HepG2 (cell line): ENCODE results near the gene PAPPA. TPM values are rescaled to one million over a fixed set of nuclear protein-coding genes. Genes with fewer than 3 reads are reported as not detected.

Source experiments
- ATAC-seq: fragments of 200-7000 bp; cut with Tn5 transposase; 3 replicates; pipeline ENCODE4 v1.9.1; 2020; ENCODE audit warnings: mild to moderate bottlenecking, moderate library complexity
- BruUV-seq: library from RNA; stranded (reverse); fragments of 400-500 nt; replicated peaks from 2 replicates; lab custom pipeline; 2021; lab: Mats Ljungman, UMichigan
- CTCF ChIA-PET: fragments of 300-600 bp; formaldehyde crosslinking; extraction: SDS; loops from one replicate; lab custom pipeline; 2021; ENCODE audit warnings: low total read pairs, inconsistent platforms, low intra/inter-chr PET ratio; lab: Yijun Ruan, JAX
- POLR2A ChIA-PET: fragments of 350-600 bp; sonication (Branson Sonifier 250); formaldehyde crosslinking; loops from one replicate; lab custom pipeline; 2020; ENCODE audit warnings: antibody characterized with exemption, inconsistent platforms; lab: Yijun Ruan, JAX
- DNase-seq: peaks from one replicate; pipeline ENCODE4 v3.0.0-alpha.2; 2015; ENCODE audit warnings: low spot score
- FAIRE-seq: peaks from 3 replicates; lab custom pipeline; 2011; peaks lifted over from hg19 to GRCh38; lab: Jason Lieb, UNC
- H2AFZ ChIP-seq: one replicate; pipeline ENCODE4 v1.6.1; 2011; ENCODE audit warnings: low read length, inconsistent platforms
- H3K27ac ChIP-seq: fragments of 300-600 bp; 3 replicates; pipeline ENCODE4 v1.8.0; 2011; ENCODE audit warnings: mixed run types, mild to moderate bottlenecking, mixed read lengths, low read length, inconsistent platforms; ENCODE audit not compliant: insufficient read depth; ENCODE audit errors: extremely low read length
- H3K27me3 ChIP-seq, 2 experiments: fragments of 200-600 bp in 1 of 2; 2 replicates in 1 of 2; 3 replicates in 1 of 2; pipeline versions ENCODE4 v1.6.0 to v1.8.0; 2011; ENCODE audit warnings: low read length in 2 of 2, mild to moderate bottlenecking in 2 of 2, moderate library complexity in 2 of 2, inconsistent platforms in 1 of 2; ENCODE audit not compliant: insufficient read depth in 2 of 2, control insufficient read depth in 1 of 2
- H3K36me3 ChIP-seq, 2 experiments: fragments of 200-600 bp in 1 of 2; replicated peaks in 1 of 2; 2 replicates in 1 of 2; 3 replicates in 1 of 2; pipeline versions ENCODE4 v1.5.1 to v1.8.0; 2011; ENCODE audit warnings: low read length in 2 of 2, inconsistent platforms in 1 of 2; ENCODE audit not compliant: insufficient read depth in 2 of 2, control insufficient read depth in 1 of 2
- H3K4me1 ChIP-seq: 2 replicates; pipeline ENCODE4 v1.5.1; 2012; ENCODE audit warnings: low read length, inconsistent platforms; ENCODE audit not compliant: insufficient read depth
- H3K4me2 ChIP-seq: 2 replicates; pipeline ENCODE4 v1.6.0; 2011; ENCODE audit warnings: low read depth, low read length, inconsistent platforms
- H3K4me3 ChIP-seq, 3 experiments: fragments of 200-600 bp in 1 of 3; sonication (generic), shearing (Covaris generic) in 1 of 3; replicated peaks in 1 of 3; 2 replicates each; pipeline ENCODE4 v1.5.1; 2011 to 2016; ENCODE audit warnings: low read length in 3 of 3, inconsistent platforms in 2 of 3, low read depth in 2 of 3, mild to moderate bottlenecking in 2 of 3, control low read depth in 1 of 3, mixed read lengths in 1 of 3; ENCODE audit not compliant: insufficient read depth in 1 of 3
- H3K79me2 ChIP-seq: one replicate; pipeline ENCODE4 v1.6.1; 2011; ENCODE audit warnings: low read length, inconsistent platforms; ENCODE audit not compliant: insufficient read depth
- H3K9ac ChIP-seq: 2 replicates; pipeline ENCODE4 v1.6.0; 2011; ENCODE audit warnings: mild to moderate bottlenecking, low read depth, low read length, inconsistent platforms; ENCODE audit not compliant: insufficient read depth
- H3K9me3 ChIP-seq: 2 replicates; pipeline ENCODE4 v1.5.1; 2012; ENCODE audit warnings: mild to moderate bottlenecking, low read length
- H4K20me1 ChIP-seq: 2 replicates; pipeline ENCODE4 v1.6.0; 2011; ENCODE audit warnings: inconsistent platforms, mild to moderate bottlenecking, low read length, moderate library complexity; ENCODE audit not compliant: insufficient read depth
- CBFB ChIP-seq: sonication (generic); formaldehyde crosslinking; IDR thresholded peaks from 2 replicates; pipeline ENCODE4 v1.4.0; 2020; ENCODE audit warnings: missing genetic modification reagents
- FOXK2 ChIP-seq: fragments of 450-650 bp; IDR thresholded peaks from 2 replicates; pipeline ENCODE4 v1.6.1; 2016
- GATAD1 ChIP-seq: IDR thresholded peaks from 2 replicates; pipeline ENCODE4 v1.6.1; 2016; ENCODE audit warnings: missing genetic modification reagents, missing compliant biosample characterization
- IRX3 ChIP-seq: sonication (generic); formaldehyde crosslinking; IDR thresholded peaks from 2 replicates; pipeline ENCODE4 v1.8.1; 2023; ENCODE audit warnings: mild to moderate bottlenecking, low read depth, missing genetic modification reagents, borderline replicate concordance
- POGK ChIP-seq: sonication (generic); formaldehyde crosslinking; conservative IDR thresholded peaks from 2 replicates; pipeline ENCODE4 v1.8.0; 2022; ENCODE audit warnings: mild to moderate bottlenecking, moderate library complexity, missing genetic modification reagents
- RBM39 ChIP-seq: fragments of 200-400 bp; formaldehyde crosslinking; IDR thresholded peaks from one replicate; pipeline ENCODE4 v1.6.1; 2018; ENCODE audit warnings: antibody characterized with exemption, mild to moderate bottlenecking, low read depth, low read length; ENCODE audit not compliant: poor library complexity, severe bottlenecking
- STAG1 ChIP-seq: sonication (generic); formaldehyde crosslinking; IDR thresholded peaks from 2 replicates; pipeline ENCODE4 v1.4.0; 2020; ENCODE audit warnings: missing genetic modification reagents
- ZBTB2 ChIP-seq: sonication (generic); formaldehyde crosslinking; IDR thresholded peaks from 2 replicates; pipeline ENCODE4 v1.8.0; 2022; ENCODE audit warnings: low read depth, missing genetic modification reagents
- ZFP90 ChIP-seq: sonication (generic); formaldehyde crosslinking; IDR thresholded peaks from 2 replicates; pipeline ENCODE4 v1.8.0; 2022; ENCODE audit warnings: missing genetic modification reagents, mild to moderate bottlenecking, inconsistent platforms, borderline replicate concordance
- ZNF362 ChIP-seq: sonication (generic); formaldehyde crosslinking; IDR thresholded peaks from 2 replicates; pipeline ENCODE4 v1.4.0; 2020; ENCODE audit warnings: missing genetic modification reagents, mild to moderate bottlenecking, borderline replicate concordance
- ZNF407 ChIP-seq: sonication (generic); formaldehyde crosslinking; IDR thresholded peaks from one replicate; pipeline ENCODE4 v1.5.1; 2020; ENCODE audit warnings: mild to moderate bottlenecking, missing genetic modification reagents; ENCODE audit errors: not compliant biosample characterization
- ZNF619 ChIP-seq: sonication (generic); formaldehyde crosslinking; IDR thresholded peaks from 2 replicates; pipeline ENCODE4 v1.4.0; 2020; ENCODE audit warnings: mild to moderate bottlenecking, missing genetic modification reagents
- WGBS: methylation state at CpG from one replicate; pipeline ENCODE4 v1.1.6; 2017; ENCODE audit warnings: low lambda C conversion rate; 5-methylcytosine and 5-hydroxymethylcytosine counted together
- in situ Hi-C: cut with HindIII; loops from 2 replicates; pipeline ENCODE4 v1.10.0; 2017; ENCODE audit warnings: low pct_unique_long_range_greater_than_20kb; ENCODE audit not compliant: extremely low pct_ligation_motif_present
- intact Hi-C: fragments of 100-400 bp; cut with micrococcal nuclease; formaldehyde crosslinking; loops from one replicate; pipeline ENCODE4 v1.10.0; 2022; ENCODE audit not compliant: unreplicated experiment
- polyA plus RNA-seq, 8 experiments: library from polyadenylated mRNA; depleted of rRNA in 3 of 8; stranded (reverse) in 7 of 8; unstranded in 1 of 8; fragments of >200 nt; fragmentation: Illumina TruSeq in 4 of 8; extraction: Trizol in 4 of 8; gene quantifications; 2 replicates each; pipeline versions ENCODE4 v1.2.1 to v1.2.3, GENCODE V29; 2011 to 2016; ENCODE audit warnings: low read depth in 4 of 8, missing spikeins in 1 of 8, mixed read lengths in 1 of 8; ENCODE audit not compliant: insufficient read depth in 1 of 8
- total RNA-seq, 5 experiments: library from RNA; depleted of rRNA; stranded (reverse); fragments of >200 nt; fragmentation: Illumina TruSeq; extraction: Trizol; gene quantifications; 2 replicates each; pipeline ENCODE4 v1.2.3, GENCODE V29; 2016; ENCODE audit warnings: low read depth in 1 of 5

Gene PAPPA
- total and polyA plus RNA-seq, 2 of the 13 experiments (the other 11 are each of a cell fraction or from before 2014, with no cell fraction given), result 0.09 to 0.11 TPM

- no peak for ATAC-seq
- in situ Hi-C loops, result no loop called here
- TF ChIP-seq POGK (no peak), ZNF407 (CRISPR knock-in tag) (no peak), CBFB (CRISPR knock-in tag) (no peak), FOXK2 (no peak), IRX3 (no peak), ZNF619 (CRISPR knock-in tag) (no peak), RBM39 (no peak), GATAD1 (CRISPR knock-in tag) (no peak), STAG1 (CRISPR knock-in tag) (no peak), ZBTB2 (CRISPR knock-in tag) (no peak), ZNF362 (CRISPR knock-in tag) (no peak), ZFP90 (CRISPR knock-in tag) (no peak)
These were observed 30.4 kb upstream of the PAPPA start for GRCh38 chr9:116123171-116123570.

More at GRCh38 chr9:116123171-116123570, 30.4 kb upstream of the PAPPA start:
- Histone ChIP-seq H3K79me2 (no peaks in the 10 kb centered on the region), H2AFZ (no peak overlapping the region), H3K27ac (no peak overlapping the region), H3K9ac (no peak overlapping the region), H3K36me3 (no peaks in the 10 kb centered on the region), H3K4me2 (no peak overlapping the region), H3K4me3 (no peak overlapping the region), H3K27me3 (no peaks in the 10 kb centered on the region), H4K20me1 (no peaks in the 10 kb centered on the region), H3K9me3 (no peaks in the 10 kb centered on the region), H3K4me1 (no peaks in the 10 kb centered on the region)
- CTCF ChIA-PET, result no interaction called here
- intact Hi-C loops, result no loop called here
- POLR2A ChIA-PET, result no interaction called here
- no peak for FAIRE-seq
- BruUV-seq, result no TSS peak
- DNase-seq, result no peak
- WGBS, result 33% methylated on average over 3 of the region's 3 CpGs
